H9 (cell line): ENCODE results near the gene TGFBR3L. TPM values are rescaled to one million over a fixed set of nuclear protein-coding genes. Genes with fewer than 3 reads are reported as not detected.

Experiments used
- DNase-seq: peaks from one replicate; pipeline ENCODE4 v3.0.0-alpha.2; 2017
- H2AFZ ChIP-seq: one replicate; pipeline ENCODE4 v1.6.1; 2013; ENCODE audit warnings: mild to moderate bottlenecking, low read length, control low read depth, moderate library complexity
- H2AK5ac ChIP-seq: 2 replicates; pipeline ENCODE4 v1.6.1; 2013; ENCODE audit warnings: low read length, control low read depth, mixed read lengths; ENCODE audit not compliant: insufficient read length
- H2BK120ac ChIP-seq: one replicate; pipeline ENCODE4 v1.6.1; 2013; ENCODE audit warnings: low read depth, mild to moderate bottlenecking, low read length, control low read depth, inconsistent platforms; ENCODE audit not compliant: poor library complexity, severe bottlenecking
- H2BK12ac ChIP-seq: 2 replicates; pipeline ENCODE4 v1.6.1; 2013; ENCODE audit warnings: low read length, control low read depth, mixed read lengths, low read depth; ENCODE audit not compliant: insufficient read length
- H2BK15ac ChIP-seq: 2 replicates; pipeline ENCODE4 v1.6.1; 2013; ENCODE audit warnings: low read depth, low read length, control low read depth
- H2BK20ac ChIP-seq: one replicate; pipeline ENCODE4 v1.6.1; 2013; ENCODE audit warnings: low read depth, mild to moderate bottlenecking, low read length, control low read depth, inconsistent platforms; ENCODE audit not compliant: poor library complexity, severe bottlenecking
- H2BK5ac ChIP-seq: 2 replicates; pipeline ENCODE4 v1.6.1; 2013; ENCODE audit warnings: low read length, control low read depth, mixed read lengths; ENCODE audit not compliant: insufficient read length
- H3K14ac ChIP-seq: 2 replicates; pipeline ENCODE4 v1.6.1; 2013; ENCODE audit warnings: low read length, control low read depth; ENCODE audit not compliant: insufficient read depth
- H3K18ac ChIP-seq: 2 replicates; pipeline ENCODE4 v1.6.1; 2013; ENCODE audit warnings: low read depth, mild to moderate bottlenecking, mixed read lengths, low read length, control low read depth; ENCODE audit not compliant: insufficient read length
- H3K23ac ChIP-seq: 2 replicates; pipeline ENCODE4 v1.6.1; 2013; ENCODE audit warnings: low read length, control low read depth, mixed read lengths, low read depth; ENCODE audit not compliant: insufficient read length
- H3K23me2 ChIP-seq: 2 replicates; pipeline ENCODE4 v1.6.1; 2013; ENCODE audit warnings: low read depth, mild to moderate bottlenecking, mixed read lengths, low read length, control low read depth; ENCODE audit not compliant: insufficient read length, poor library complexity, severe bottlenecking
- H3K27ac ChIP-seq: 2 replicates; pipeline ENCODE4 v1.5.1; 2013; ENCODE audit warnings: low read length, control low read depth, mixed read lengths, low read depth; ENCODE audit not compliant: insufficient read length
- H3K27me3 ChIP-seq: 2 replicates; pipeline ENCODE4 v1.6.1; 2013; ENCODE audit warnings: low read length, control low read depth, inconsistent platforms; ENCODE audit not compliant: insufficient read depth
- H3K4ac ChIP-seq: 2 replicates; pipeline ENCODE4 v1.6.1; 2013; ENCODE audit warnings: low read depth, mild to moderate bottlenecking, control low read depth, inconsistent platforms, low read length, moderate library complexity
- H3K4me1 ChIP-seq: 2 replicates; pipeline ENCODE4 v1.6.1; 2013; ENCODE audit warnings: low read length, control low read depth, inconsistent platforms; ENCODE audit not compliant: insufficient read depth
- H3K4me2 ChIP-seq: 2 replicates; pipeline ENCODE4 v1.6.1; 2013; ENCODE audit warnings: low read length, control low read depth, mixed read lengths; ENCODE audit not compliant: insufficient read length, insufficient read depth
- H3K56ac ChIP-seq: 2 replicates; pipeline ENCODE4 v1.6.1; 2013; ENCODE audit warnings: low read depth, mild to moderate bottlenecking, mixed read lengths, low read length, control low read depth; ENCODE audit not compliant: insufficient read length
- H3K79me1 ChIP-seq: 2 replicates; pipeline ENCODE4 v1.6.1; 2013; ENCODE audit warnings: low read depth, mild to moderate bottlenecking, moderate library complexity, low read length, control low read depth, inconsistent platforms; ENCODE audit not compliant: insufficient read depth, poor library complexity, severe bottlenecking
- H3K79me2 ChIP-seq: 2 replicates; pipeline ENCODE4 v1.6.1; 2013; ENCODE audit warnings: low read length, control low read depth, inconsistent platforms; ENCODE audit not compliant: insufficient read depth
- H3K9ac ChIP-seq: 2 replicates; pipeline ENCODE4 v1.6.1; 2013; ENCODE audit warnings: low read length, control low read depth, mixed read lengths; ENCODE audit not compliant: insufficient read length; ENCODE audit errors: extremely low read depth
- H3K9me3 ChIP-seq: one replicate; pipeline ENCODE4 v1.6.1; 2013; ENCODE audit warnings: low read depth, low read length, inconsistent platforms; ENCODE audit not compliant: control insufficient read depth
- H3T11ph ChIP-seq: one replicate; pipeline ENCODE4 v1.6.1; 2013; ENCODE audit warnings: mild to moderate bottlenecking, low read length, control low read depth, inconsistent platforms
- H4K20me1 ChIP-seq: one replicate; pipeline ENCODE4 v1.6.1; 2013; ENCODE audit not compliant: control insufficient read depth, insufficient read length, insufficient read depth
- H4K5ac ChIP-seq: 2 replicates; pipeline ENCODE4 v1.6.1; 2013; ENCODE audit warnings: low read depth, mild to moderate bottlenecking, mixed read lengths, low read length, control low read depth; ENCODE audit not compliant: insufficient read length
- H4K8ac ChIP-seq: replicated peaks from 2 replicates; pipeline ENCODE4 v1.6.1; 2013; ENCODE audit warnings: low read length, control low read depth, mixed read lengths, low read depth; ENCODE audit not compliant: insufficient read length
- H4K91ac ChIP-seq: 2 replicates; pipeline ENCODE4 v1.6.1; 2013; ENCODE audit warnings: low read depth, mild to moderate bottlenecking, moderate library complexity, mixed read lengths, low read length, control low read depth; ENCODE audit not compliant: insufficient read length
- H3K27ac Mint-ChIP-seq, 3 experiments: 2 replicates in 2 of 3; 3 replicates in 1 of 3; pipeline ENCODE4 v1.8.0; 2020 to 2021; ENCODE audit warnings: mixed read lengths in 3 of 3, mild to moderate bottlenecking in 1 of 3, moderate library complexity in 1 of 3
- H3K27me3 Mint-ChIP-seq: 2 replicates; pipeline ENCODE4 v1.8.0; 2021; ENCODE audit warnings: low read depth, mild to moderate bottlenecking, moderate library complexity, mixed read lengths
- H3K36me3 Mint-ChIP-seq, 3 experiments: 2 replicates in 2 of 3; 3 replicates in 1 of 3; pipeline ENCODE4 v1.8.0; 2020 to 2021; ENCODE audit warnings: low read depth in 3 of 3, mixed read lengths in 3 of 3; ENCODE audit not compliant: insufficient read depth in 1 of 3
- H3K4me1 Mint-ChIP-seq, 2 experiments: 2 replicates each; pipeline ENCODE4 v1.8.0; 2020; ENCODE audit warnings: mixed read lengths in 2 of 2
- H3K4me3 Mint-ChIP-seq, 2 experiments: 2 replicates in 1 of 2; 3 replicates in 1 of 2; pipeline ENCODE4 v1.8.0; 2020 to 2021; ENCODE audit warnings: mild to moderate bottlenecking in 2 of 2, mixed read lengths in 2 of 2, moderate library complexity in 1 of 2
- H3K9me3 Mint-ChIP-seq, 2 experiments: 2 replicates in 1 of 2; 3 replicates in 1 of 2; pipeline ENCODE4 v1.8.0; 2020; ENCODE audit warnings: mild to moderate bottlenecking in 2 of 2, mixed read lengths in 2 of 2, moderate library complexity in 1 of 2
- CTCF ChIP-seq: fragments of 200-600 bp; sonication (generic); conservative IDR thresholded peaks from 3 replicates; pipeline ENCODE4 v1.8.0; 2021; ENCODE audit warnings: antibody characterized with exemption, mild to moderate bottlenecking
- WGBS: extraction: QIAGEN DNeasy Blood & Tissue Kit; methylation state at CpG from one replicate; pipeline ENCODE4 v1.1.7; 2013; ENCODE audit warnings: missing lambda C conversion rate, low lambda C conversion rate, mixed read lengths; ENCODE audit not compliant: insufficient read length; ENCODE audit errors: extremely low coverage; 5-methylcytosine and 5-hydroxymethylcytosine counted together
- total RNA-seq: library from RNA; stranded (reverse); gene quantifications from 2 replicates; pipeline ENCODE4 v1.2.1, GENCODE V29; 2021

Gene TGFBR3L
- total RNA-seq, 1 experiment from 2014 or later = 5.5 TPM

- H3K79me2 ChIP-seq = no peaks in the 10 kb centered on the region; the same call in 1 of the 2 replicates
- H3K27me3 Mint-ChIP-seq = peaks cover 3% of the 10 kb centered on the region
- no peak overlapping the region for H4K91ac ChIP-seq
- H3K23me2 ChIP-seq = no peaks in the 10 kb centered on the region
- H3K18ac ChIP-seq = no peak overlapping the region
- no peaks in the 10 kb centered on the region for H3K4me1 ChIP-seq
- no peaks in the 10 kb centered on the region for H3K27me3 ChIP-seq
- no CpG with 5 or more reads among the region's 18 CpGs for WGBS
- H2AK5ac ChIP-seq = no peak overlapping the region
- no peak overlapping the region for H2BK120ac ChIP-seq
- H2BK12ac ChIP-seq = no peak overlapping the region
- no peak overlapping the region for H3T11ph ChIP-seq
- H2BK15ac ChIP-seq = no peak overlapping the region
- H3K36me3 Mint-ChIP-seq = peaks cover 7 to 13% (median 11%) of the 10 kb centered on the region in 3 experiments; a peak in 6 of 7 replicates
- no peak overlapping the region for H2BK5ac ChIP-seq
- DNase-seq = no peak
- peaks cover 0 to 6% of the 10 kb centered on the region in 2 experiments; a peak in 2 of 4 replicates for H3K4me1 Mint-ChIP-seq
- no peak overlapping the region for H3K9ac ChIP-seq
- H4K8ac ChIP-seq = no peak overlapping the region
- H3K9me3 ChIP-seq = no peaks in the 10 kb centered on the region
- peak; percentile 24; the same call in 1 of the 3 replicates for TF ChIP-seq CTCF
- no peak overlapping the region for H3K27ac ChIP-seq
- H3K23ac ChIP-seq = no peak overlapping the region
- H3K56ac ChIP-seq = no peak overlapping the region
- H4K20me1 ChIP-seq = no peaks in the 10 kb centered on the region
- H2BK20ac ChIP-seq = no peak overlapping the region
- no peak overlapping the region for H3K4me3 Mint-ChIP-seq
- no peak overlapping the region for H3K4ac ChIP-seq
- H4K5ac ChIP-seq = no peak overlapping the region
- no peak overlapping the region for H3K27ac Mint-ChIP-seq
- no peaks in the 10 kb centered on the region for H3K79me1 ChIP-seq
- no peak overlapping the region for H3K4me2 ChIP-seq
- H2AFZ ChIP-seq = no peak overlapping the region
- H3K9me3 Mint-ChIP-seq = no peaks in the 10 kb centered on the region
- H3K14ac ChIP-seq = no peak overlapping the region
Measured at GRCh38 chr19:7894612-7895309, 19.9 kb upstream of the TGFBR3L start.
